Breast epithelium (tissue), 3 donors: ENCODE measurements around the gene NOS1AP.

Source experiments
- CTCF ChIP-seq, 3 donors: fragments of 450-650 bp; IDR thresholded peaks; one replicate each; pipeline ENCODE4 v1.5.1; 2016 to 2017; ENCODE audit warnings: antibody characterized with exemption in 3 of 3, mild to moderate bottlenecking in 3 of 3, moderate library complexity in 3 of 3
- POLR2A ChIP-seq: fragments of 450-650 bp; IDR thresholded peaks from one replicate; pipeline ENCODE4 v1.6.1; 2016; ENCODE audit warnings: antibody characterized with exemption, mild to moderate bottlenecking, moderate library complexity

- TF ChIP-seq CTCF (IDR thresholded peaks at IDR 0.05), result no peak
- no peak for TF ChIP-seq POLR2A
These were observed 124.3 kb downstream of the NOS1AP start for GRCh38 chr1:162193815-162194214.
